Stimulated activated naive CD8-positive, alpha-beta T cell treated with anti-CD3 and anti-CD28 coated beads, Interleukin-15, amount 100 ng/mL, for 72 hours (primary cell): ENCODE results near the gene ADM2.

Experiments
- ATAC-seq: fragments of 150-1000 bp; cut with Tn5 transposase; 2 replicates; pipeline ENCODE4 v1.10.0; 2021; ENCODE audit warnings: mild to moderate bottlenecking, moderate library complexity
- DNase-seq, 2 donors: peaks; one replicate each; pipeline ENCODE4 v3.0.0; 2021 to 2022
- H3K27ac Mint-ChIP-seq, 2 donors: one replicate each; pipeline ENCODE4 v1.8.0; 2022; ENCODE audit warnings: mild to moderate bottlenecking in 2 of 2, mixed read lengths in 2 of 2, moderate library complexity in 2 of 2
- H3K27me3 Mint-ChIP-seq: one replicate; pipeline ENCODE4 v1.8.0; 2022; ENCODE audit warnings: mixed read lengths
- H3K4me1 Mint-ChIP-seq: one replicate; pipeline ENCODE4 v1.8.0; 2022; ENCODE audit warnings: mild to moderate bottlenecking, mixed read lengths
- H3K4me3 Mint-ChIP-seq, 2 donors: one replicate each; pipeline ENCODE4 v1.8.0; 2022; ENCODE audit warnings: mild to moderate bottlenecking in 2 of 2, mixed read lengths in 2 of 2, moderate library complexity in 1 of 2
- H3K9me3 Mint-ChIP-seq, 2 donors: one replicate each; pipeline ENCODE4 v1.8.0; 2022; ENCODE audit warnings: mixed read lengths in 2 of 2

The ADM2 gene

GRCh38 chr22:50459016-50459415, 22.3 kb upstream of the ADM2 start:
- no peak overlapping the region for H3K27ac Mint-ChIP-seq
- H3K4me3 Mint-ChIP-seq: no peak overlapping the region
- H3K4me1 Mint-ChIP-seq: peaks cover 12% of the 10 kb centered on the region
- no peaks in the 10 kb centered on the region for H3K27me3 Mint-ChIP-seq
- ATAC-seq: no peak
- DNase-seq: no peak
- H3K9me3 Mint-ChIP-seq: no peaks in the 10 kb centered on the region

DNA sequence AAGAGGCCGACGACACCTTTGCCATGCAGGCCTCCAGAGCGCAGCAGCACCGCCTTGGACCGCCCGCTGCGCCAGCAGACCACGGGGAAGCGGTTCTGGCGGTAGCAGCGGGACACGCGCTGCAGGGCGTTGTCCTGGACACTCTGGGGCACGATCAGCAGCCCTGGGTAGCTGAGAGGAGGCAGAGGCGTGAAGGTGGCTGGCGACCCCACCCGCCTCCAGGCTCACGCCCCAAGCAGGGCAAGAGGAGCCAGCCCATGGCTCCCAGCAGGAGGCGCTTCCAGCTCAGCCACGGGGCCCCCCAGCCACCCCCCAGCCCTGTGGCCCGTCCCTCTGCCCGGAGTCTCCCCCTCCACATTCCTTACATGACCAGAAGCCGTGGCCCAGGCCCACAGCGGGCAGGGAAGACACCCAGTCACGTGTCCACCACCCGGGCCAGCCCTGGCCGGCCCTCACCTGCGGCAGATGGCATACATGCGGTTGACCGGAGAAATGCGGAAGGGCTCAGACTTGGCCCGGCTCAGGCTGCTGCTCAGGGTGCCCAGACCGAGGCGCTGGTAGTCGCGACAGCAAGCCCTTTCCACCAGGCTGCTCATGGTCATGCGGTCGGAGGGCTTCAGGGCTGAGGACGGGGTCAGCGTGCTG, 21.7 kb upstream of the ADM2 start:
- peak overlapping the region in 1 of 2 donors; percentile 78 for H3K27ac Mint-ChIP-seq
- H3K4me3 Mint-ChIP-seq: no peak overlapping the region
- no peak for ATAC-seq
- H3K27me3 Mint-ChIP-seq: no peaks in the 10 kb centered on the region
- H3K4me1 Mint-ChIP-seq: peaks cover 6% of the 10 kb centered on the region
- H3K9me3 Mint-ChIP-seq: no peaks in the 10 kb centered on the region
- DNase-seq: no peak

GRCh38 chr22:50460938-50461337, 20.4 kb upstream of the ADM2 start:
- no peaks in the 10 kb centered on the region for H3K27me3 Mint-ChIP-seq
- no peak overlapping the region for H3K4me3 Mint-ChIP-seq
- DNase-seq (no peak), ATAC-seq (no peak)
- H3K27ac Mint-ChIP-seq: peak overlapping the region in 1 of 2 donors; percentile 82
- H3K9me3 Mint-ChIP-seq: no peaks in the 10 kb centered on the region
- peaks cover 2% of the 10 kb centered on the region for H3K4me1 Mint-ChIP-seq

GRCh38 chr22:50461536-50461935, 19.8 kb upstream of the ADM2 start:
- no peak for DNase-seq
- H3K27ac Mint-ChIP-seq: no peak overlapping the region

DNA sequence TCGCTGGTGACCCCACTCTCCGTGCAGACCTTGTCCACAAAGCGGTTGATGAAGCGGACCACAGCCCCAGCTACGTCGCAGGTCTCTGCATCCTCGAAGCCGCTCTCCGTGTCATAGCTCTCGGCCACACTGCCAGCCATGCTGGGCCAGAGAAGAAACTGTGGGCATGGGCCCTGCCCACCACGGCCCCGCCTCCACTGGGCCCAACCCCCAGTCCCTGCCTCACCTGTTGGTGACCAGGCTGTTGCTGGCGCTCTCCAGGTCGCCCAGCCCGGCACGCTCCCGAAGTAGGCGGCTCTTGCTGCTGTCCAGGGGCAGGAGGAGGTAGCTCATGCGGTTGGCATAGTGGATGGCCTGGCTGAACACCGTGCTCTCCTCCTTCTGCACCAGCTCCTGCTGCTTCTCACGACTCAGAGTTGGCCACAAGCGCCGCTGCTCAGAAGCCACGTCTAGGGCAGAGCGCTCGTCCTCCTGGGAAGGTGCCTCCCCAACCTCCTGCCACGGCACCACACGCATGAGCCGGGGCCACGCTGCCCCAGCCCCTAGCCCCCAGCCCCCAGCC, 19.3 kb upstream of the ADM2 start:
- Mint-ChIP-seq H3K4me3 (no peak overlapping the region), H3K4me1 (peaks cover 14% of the 10 kb centered on the region), H3K9me3 (no peaks in the 10 kb centered on the region), H3K27me3 (no peaks in the 10 kb centered on the region), H3K27ac (no peak overlapping the region)
- DNase-seq: no peak
- ATAC-seq: no peak

More at GRCh38 chr22:50461536-50461935, 19.8 kb upstream of the ADM2 start:
- Mint-ChIP-seq H3K4me3 (no peak overlapping the region), H3K27me3 (no peaks in the 10 kb centered on the region), H3K9me3 (no peaks in the 10 kb centered on the region), H3K4me1 (peaks cover 8% of the 10 kb centered on the region)
- no peak for ATAC-seq

GRCh38 chr22:50463188-50463900, 18.0 kb upstream of the ADM2 start:
- DNase-seq (no peak), ATAC-seq (no peak)
- H3K27ac Mint-ChIP-seq: peak overlapping the region in 1 of 2 donors; percentile 54
- no peak overlapping the region for H3K4me3 Mint-ChIP-seq
- peaks cover 27% of the 10 kb centered on the region for H3K4me1 Mint-ChIP-seq
- no peaks in the 10 kb centered on the region for H3K27me3 Mint-ChIP-seq
- no peaks in the 10 kb centered on the region for H3K9me3 Mint-ChIP-seq

GRCh38 chr22:50464451-50464850, 16.9 kb upstream of the ADM2 start:
- no peak for ATAC-seq
- Mint-ChIP-seq H3K27me3 (no peaks in the 10 kb centered on the region), H3K4me1 (peaks cover 38% of the 10 kb centered on the region), H3K9me3 (no peaks in the 10 kb centered on the region), H3K27ac (no peak overlapping the region), H3K4me3 (no peak overlapping the region)
- no peak for DNase-seq

DNA sequence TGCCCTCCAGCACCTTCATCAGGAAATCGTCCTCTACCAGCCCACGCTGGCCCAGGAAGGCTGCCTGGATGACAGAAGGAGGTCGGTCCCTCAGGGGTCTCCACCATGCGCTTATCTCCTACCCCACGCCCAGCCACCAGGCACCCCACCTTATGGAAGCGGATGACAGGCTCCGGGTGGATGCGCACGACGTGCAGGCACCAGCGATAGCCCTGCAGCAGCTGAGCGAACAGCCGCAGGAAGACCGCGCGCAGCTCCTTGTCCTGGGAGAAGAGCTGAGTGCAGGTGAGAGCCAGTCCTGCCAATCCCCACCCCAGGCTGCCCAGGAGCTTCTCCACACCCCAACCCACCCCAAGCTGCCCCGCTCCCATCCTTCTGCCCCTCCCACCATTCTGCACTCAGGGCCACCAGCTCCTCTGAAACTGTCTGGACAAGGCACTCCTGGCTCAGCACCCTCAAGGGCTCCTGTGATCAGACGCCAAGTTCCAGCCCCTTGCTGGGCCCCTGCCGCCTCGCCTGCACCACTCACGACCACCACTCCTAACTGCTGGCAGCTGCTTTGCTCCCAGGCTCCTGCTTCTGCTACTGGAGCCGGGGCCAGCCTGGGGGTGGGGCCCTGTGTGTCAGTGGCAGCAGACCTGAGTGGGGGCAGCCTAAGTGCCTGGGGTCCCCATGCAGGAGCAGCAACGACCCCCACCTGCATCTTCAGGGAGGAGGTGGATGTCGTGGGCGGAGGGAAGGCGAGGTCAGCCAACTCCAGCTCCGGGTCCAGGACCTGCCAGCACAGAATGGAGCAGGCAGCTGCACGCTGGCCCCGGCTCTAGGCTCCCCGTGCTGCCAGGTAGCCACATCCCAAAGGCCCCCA, 16.0 kb upstream of the ADM2 start:
- DNase-seq (no peak), ATAC-seq (no peak)
- Mint-ChIP-seq H3K27me3 (no peaks in the 10 kb centered on the region), H3K4me3 (no peak overlapping the region), H3K4me1 (peaks cover 45% of the 10 kb centered on the region), H3K27ac (peak overlapping the region in 1 of 2 donors; percentile 26), H3K9me3 (no peaks in the 10 kb centered on the region)

DNA sequence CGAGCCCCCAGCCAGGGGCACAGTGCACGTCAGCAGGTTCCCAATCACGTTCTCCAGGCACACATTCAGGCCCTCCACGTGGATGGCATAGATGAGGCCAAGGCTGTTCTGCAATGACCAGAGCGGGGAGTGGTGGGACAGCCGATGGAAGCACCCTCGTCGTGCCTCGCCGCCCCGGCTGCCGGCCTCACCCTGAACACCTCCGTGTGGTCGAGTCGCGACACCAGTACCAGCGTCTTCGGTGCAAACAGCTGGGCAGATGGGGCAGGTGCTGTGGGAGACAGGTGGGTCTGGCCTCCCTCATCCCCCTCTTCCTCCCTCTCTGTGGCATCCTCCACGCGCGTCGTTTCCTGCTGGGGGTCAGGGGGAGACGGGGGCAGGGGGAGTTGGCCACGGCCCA, 14.0 kb upstream of the ADM2 start:
- no peaks in the 10 kb centered on the region for H3K27me3 Mint-ChIP-seq
- peak overlapping the region in 1 of 2 donors; percentile 80 for H3K4me3 Mint-ChIP-seq
- DNase-seq (no peak), ATAC-seq (no peak)
- H3K9me3 Mint-ChIP-seq: no peaks in the 10 kb centered on the region
- H3K27ac Mint-ChIP-seq: no peak overlapping the region
- H3K4me1 Mint-ChIP-seq: peaks cover 66% of the 10 kb centered on the region

GRCh38 chr22:50467773-50468440, 13.4 kb upstream of the ADM2 start:
- Mint-ChIP-seq H3K27ac (peak overlapping the region in 1 of 2 donors; percentile 48), H3K4me1 (peaks cover 71% of the 10 kb centered on the region)

GRCh38 chr22:50468626-50469025, 12.7 kb upstream of the ADM2 start:
- Mint-ChIP-seq H3K27me3 (no peaks in the 10 kb centered on the region), H3K4me1 (peaks cover 79% of the 10 kb centered on the region), H3K4me3 (peak overlapping the region; percentile 80 to 98), H3K27ac (peak overlapping the region; percentile 22 to 96), H3K9me3 (no peaks in the 10 kb centered on the region)
- ATAC-seq: no peak
- DNase-seq: no peak

More at GRCh38 chr22:50467773-50468440, 13.4 kb upstream of the ADM2 start:
- peak overlapping the region in 1 of 2 donors; percentile 80 for H3K4me3 Mint-ChIP-seq
- no peak for DNase-seq
- no peaks in the 10 kb centered on the region for H3K27me3 Mint-ChIP-seq
- ATAC-seq: no peak
- H3K9me3 Mint-ChIP-seq: no peaks in the 10 kb centered on the region

- DNase-seq (peak; percentile 96 to 99), ATAC-seq (peak; percentile 90)
- no peaks in the 10 kb centered on the region for H3K9me3 Mint-ChIP-seq
- H3K27ac Mint-ChIP-seq: peak overlapping the region; percentile 89 to 96
- H3K4me1 Mint-ChIP-seq: peaks cover 85% of the 10 kb centered on the region
- no peaks in the 10 kb centered on the region for H3K27me3 Mint-ChIP-seq
- peak overlapping the region; percentile 80 to 98 for H3K4me3 Mint-ChIP-seq
Observed at GRCh38 chr22:50469377-50470305, 11.7 kb upstream of the ADM2 start.

GRCh38 chr22:50470491-50470890, 10.9 kb upstream of the ADM2 start:
- Mint-ChIP-seq H3K4me3 (peak overlapping the region; percentile 80 to 98), H3K4me1 (peaks cover 90% of the 10 kb centered on the region), H3K27ac (peak overlapping the region; percentile 89), H3K27me3 (no peaks in the 10 kb centered on the region), H3K9me3 (no peaks in the 10 kb centered on the region)
- no peak for ATAC-seq
- DNase-seq: no peak

GRCh38 chr22:50471197-50471847, 10.0 kb upstream of the ADM2 start:
- Mint-ChIP-seq H3K9me3 (no peaks in the 10 kb centered on the region), H3K4me3 (peak overlapping the region; percentile 80 to 98), H3K27ac (peak overlapping the region; percentile 86 to 89), H3K4me1 (peaks cover 87% of the 10 kb centered on the region), H3K27me3 (no peaks in the 10 kb centered on the region)
- DNase-seq: no peak
- no peak for ATAC-seq
